GM21576 (cell line): ENCODE data around the gene PRDM10.
"Not testable (repeated sequence)": the region's sequence is repeated elsewhere in the genome, so short reads cannot be mapped to it uniquely, and the experiment has no call there.

Experiments used
- ATAC-seq: cut with Tn5 transposase; IDR thresholded peaks from one replicate; pipeline ENCODE4 v1.9.1; 2021; ENCODE audit warnings: mild to moderate bottlenecking, moderate library complexity; ENCODE audit not compliant: unreplicated experiment

The PRDM10 gene

GRCh38 chr11:130002352-130002845 lies at the start of gene PRDM10:
Gene PRDM10, minus strand, starts transcription at chr11:130002835. Its CDS starts 41,871 bp downstream, at chr11:129960964.
- peak; percentile 40 for ATAC-seq

- ATAC-seq: no peak
Observed at GRCh38 chr11:130051082-130051481, 48.4 kb upstream of the PRDM10 start.

GRCh38 chr11:130050257-130050656 lies 47.6 kb upstream of the PRDM10 start:
- no peak for ATAC-seq

GRCh38 chr11:130049328-130049771 lies 46.7 kb upstream of the PRDM10 start:
- no peak for ATAC-seq

GRCh38 chr11:130047141-130047540 lies 44.5 kb upstream of the PRDM10 start:
- ATAC-seq: no peak

GRCh38 chr11:130043575-130043974 lies 40.9 kb upstream of the PRDM10 start:
- no peak for ATAC-seq

- ATAC-seq: no peak
Observed at GRCh38 chr11:130042093-130042591, 39.5 kb upstream of the PRDM10 start.

- no peak for ATAC-seq
Observed at GRCh38 chr11:130040281-130040940, 37.8 kb upstream of the PRDM10 start.

- no peak for ATAC-seq
Observed at GRCh38 chr11:130037881-130038585, 35.4 kb upstream of the PRDM10 start.

- ATAC-seq: no peak
Observed at GRCh38 chr11:130037058-130037457, 34.4 kb upstream of the PRDM10 start.

GRCh38 chr11:130034236-130034635 lies 31.6 kb upstream of the PRDM10 start:
- ATAC-seq: no peak

GRCh38 chr11:130032931-130033330 lies 30.3 kb upstream of the PRDM10 start:
- no peak for ATAC-seq

GRCh38 chr11:130031945-130032344 lies 29.3 kb upstream of the PRDM10 start:
- no peak for ATAC-seq

GRCh38 chr11:130031056-130031455 lies 28.4 kb upstream of the PRDM10 start:
- no peak for ATAC-seq

- ATAC-seq: no peak
Observed at GRCh38 chr11:130029137-130029536, 26.5 kb upstream of the PRDM10 start.

- no peak for ATAC-seq
Observed at GRCh38 chr11:130025371-130025770, 22.7 kb upstream of the PRDM10 start.

- no peak for ATAC-seq
Observed at GRCh38 chr11:130024361-130024760, 21.7 kb upstream of the PRDM10 start.

- peak; percentile 95 for ATAC-seq
Observed at GRCh38 chr11:130023204-130023603, 20.6 kb upstream of the PRDM10 start.

GRCh38 chr11:130022799-130023198 lies 20.2 kb upstream of the PRDM10 start:
- no peak for ATAC-seq

- not testable (repeated sequence) for ATAC-seq
Observed at GRCh38 chr11:130021606-130022005, 19.0 kb upstream of the PRDM10 start.

- no peak for ATAC-seq
Observed at GRCh38 chr11:130020323-130020722, 17.7 kb upstream of the PRDM10 start.

- ATAC-seq: not testable (repeated sequence)
Observed at GRCh38 chr11:130015846-130016245, 13.2 kb upstream of the PRDM10 start.
